ENCODE results near the gene SRGAP3. TPM values are rescaled to one million over a fixed set of nuclear protein-coding genes. Genes with fewer than 3 reads are reported as not detected.

Gene SRGAP3
- total RNA-seq, 2 donors from 2014 or later: 1.7 to 3.4 TPM

- no peak for DNase-seq (ENCODE audit: low spot score)
- intact Hi-C loops (cut with DNase I): loop anchor here in 1 of 2 donors (5.0 kb wide), 1 partner anchor 318 kb away; no protein-coding TSS in a partner anchor
Observed at GRCh38 chr3:8988791-8989558, 260.5 kb downstream of the SRGAP3 start.

GRCh38 chr3:8988384-8988655 lies 261.1 kb downstream of the SRGAP3 start:
- intact Hi-C loops (cut with DNase I): loop anchor here in 1 of 2 donors (5.0 kb wide), 1 partner anchor 319 kb away; no protein-coding TSS in a partner anchor
- no peak for DNase-seq (ENCODE audit: low spot score)

- DNase-seq (ENCODE audit: low spot score): peak; percentile 90
Observed at GRCh38 chr3:8987645-8988383, 261.6 kb downstream of the SRGAP3 start.

GRCh38 chr3:8987226-8987625 lies 262.2 kb downstream of the SRGAP3 start:
- intact Hi-C loops (cut with DNase I): loop anchor here in 1 of 2 donors (5.0 kb wide), 1 partner anchor 320 kb away; no protein-coding TSS in a partner anchor
- DNase-seq (ENCODE audit: low spot score): no peak

More at GRCh38 chr3:8987645-8988383, 261.6 kb downstream of the SRGAP3 start:
- intact Hi-C loops (cut with DNase I): loop anchor here in 1 of 2 donors (5.0 kb wide), 1 partner anchor 319 kb away; no protein-coding TSS in a partner anchor

- DNase-seq (ENCODE audit: low spot score): no peak
- intact Hi-C loops (cut with DNase I): loop anchor here in 1 of 2 donors (5.0 kb wide), 1 partner anchor 321 kb away; no protein-coding TSS in a partner anchor
Observed at GRCh38 chr3:8986741-8987140, 262.7 kb downstream of the SRGAP3 start.

GRCh38 chr3:8985876-8986275 lies 263.6 kb downstream of the SRGAP3 start:
- no peak for DNase-seq (ENCODE audit: low spot score)
- intact Hi-C loops (cut with DNase I): loop anchor here in 1 of 2 donors (5.0 kb wide), 1 partner anchor 321 kb away; no protein-coding TSS in a partner anchor

- no peak for DNase-seq (ENCODE audit: low spot score)
- intact Hi-C loops (cut with DNase I): loop anchor here in 1 of 2 donors (5.0 kb wide), 1 partner anchor 322 kb away; no protein-coding TSS in a partner anchor
Observed at GRCh38 chr3:8985411-8985831, 264.0 kb downstream of the SRGAP3 start.

- intact Hi-C loops (cut with DNase I): no loop called here
- no peak for DNase-seq (ENCODE audit: low spot score)
Observed at GRCh38 chr3:8984526-8984925, 264.9 kb downstream of the SRGAP3 start.

- intact Hi-C loops (cut with DNase I): no loop called here
- no peak for DNase-seq (ENCODE audit: low spot score)
Observed at GRCh38 chr3:8984081-8984480, 265.4 kb downstream of the SRGAP3 start.

GRCh38 chr3:8983591-8983990 lies 265.9 kb downstream of the SRGAP3 start:
- intact Hi-C loops (cut with DNase I): no loop called here
- no peak for DNase-seq (ENCODE audit: low spot score)

GRCh38 chr3:8983026-8983425 lies 266.4 kb downstream of the SRGAP3 start:
- intact Hi-C loops (cut with DNase I): no loop called here
- no peak for DNase-seq (ENCODE audit: low spot score)

- DNase-seq (ENCODE audit: low spot score): no peak
- intact Hi-C loops (cut with DNase I): no loop called here
Observed at GRCh38 chr3:8982509-8982908, 266.9 kb downstream of the SRGAP3 start.

- intact Hi-C loops (cut with DNase I): no loop called here
- no peak for DNase-seq (ENCODE audit: low spot score)
Observed at GRCh38 chr3:8981700-8982099, 267.7 kb downstream of the SRGAP3 start.

GRCh38 chr3:8981296-8981695 lies 268.1 kb downstream of the SRGAP3 start:
- no peak for DNase-seq (ENCODE audit: low spot score)
- intact Hi-C loops (cut with DNase I): no loop called here

GRCh38 chr3:8980756-8981257 lies 268.6 kb downstream of the SRGAP3 start:
- intact Hi-C loops (cut with DNase I): no loop called here
- DNase-seq (ENCODE audit: low spot score): no peak

GRCh38 chr3:8979262-8979661 lies 270.2 kb downstream of the SRGAP3 start:
- DNase-seq (ENCODE audit: low spot score): no peak

GRCh38 chr3:8978551-8978950 lies 270.9 kb downstream of the SRGAP3 start:
- intact Hi-C loops (cut with DNase I): no loop called here
- DNase-seq (ENCODE audit: low spot score): no peak

More at GRCh38 chr3:8979262-8979661, 270.2 kb downstream of the SRGAP3 start:
- intact Hi-C loops (cut with DNase I): no loop called here

- intact Hi-C loops (cut with DNase I): no loop called here
- no peak for DNase-seq (ENCODE audit: low spot score)
Observed at GRCh38 chr3:8976540-8977182, 272.8 kb downstream of the SRGAP3 start.
